IPS DF 6.9 (cell line): ENCODE results near the gene EIF3B.

Experiments used
- DNase-seq: peaks from one replicate; pipeline ENCODE4 v3.0.0-alpha.2; 2013; ENCODE audit warnings: low read depth, low spot score
- H3K27ac ChIP-seq: one replicate; pipeline ENCODE4 v1.5.1; 2013; ENCODE audit warnings: low read length, control low read depth
- H3K27me3 ChIP-seq: 2 replicates; pipeline ENCODE4 v1.6.1; 2013; ENCODE audit warnings: mild to moderate bottlenecking, low read length; ENCODE audit not compliant: control insufficient read depth, insufficient read depth
- H3K36me3 ChIP-seq: 2 replicates; pipeline ENCODE4 v1.6.1; 2013; ENCODE audit warnings: low read length; ENCODE audit not compliant: control insufficient read depth, insufficient read depth
- H3K4me1 ChIP-seq: 2 replicates; pipeline ENCODE4 v1.6.1; 2013; ENCODE audit warnings: low read length; ENCODE audit not compliant: control insufficient read depth, insufficient read depth
- H3K4me3 ChIP-seq: 2 replicates; pipeline ENCODE4 v1.5.1; 2013; ENCODE audit warnings: mild to moderate bottlenecking, low read length
- H3K9me3 ChIP-seq: 2 replicates; pipeline ENCODE4 v1.6.1; 2013; ENCODE audit warnings: low read length, inconsistent platforms; ENCODE audit not compliant: control insufficient read depth, insufficient read depth
- WGBS: extraction: QIAGEN DNeasy Blood & Tissue Kit; methylation state at CpG from one replicate; pipeline ENCODE4 v1.1.7; 2013; ENCODE audit warnings: mixed read lengths, missing lambda C conversion rate; ENCODE audit not compliant: insufficient read length, insufficient coverage; 5-methylcytosine and 5-hydroxymethylcytosine counted together

Gene EIF3B

GRCh38 chr7:2359610-2360009 is 5.0 kb downstream of the EIF3B start:
- Histone ChIP-seq H3K36me3 (peaks cover 24% of the 10 kb centered on the region), H3K4me1 (no peaks in the 10 kb centered on the region; the same call in 1 of the 2 replicates), H3K27me3 (no peaks in the 10 kb centered on the region), H3K9me3 (no peaks in the 10 kb centered on the region), H3K27ac (no peak overlapping the region), H3K4me3 (no peak overlapping the region)
- WGBS = no CpG with 5 or more reads among the region's 11 CpGs
- no peak for DNase-seq

DNA sequence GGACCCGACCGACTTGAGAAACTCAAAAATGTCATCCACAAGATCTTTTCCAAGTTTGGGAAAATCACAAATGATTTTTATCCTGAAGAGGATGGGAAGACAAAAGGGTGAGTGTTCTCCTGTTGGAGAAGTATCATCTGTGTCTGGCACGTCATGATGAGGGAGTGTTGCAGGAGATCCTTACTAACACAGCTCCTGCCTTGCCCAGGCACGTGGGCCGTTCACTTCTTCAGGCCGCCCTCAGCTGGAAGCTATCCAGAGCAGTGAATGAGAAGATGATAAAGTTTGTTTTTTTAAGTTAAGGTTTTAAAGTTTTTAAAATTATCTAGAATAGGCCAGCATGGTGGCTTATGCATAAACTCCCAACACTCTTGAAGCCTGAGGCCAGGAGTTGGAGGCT is 6.2 kb downstream of the EIF3B start:
- no peaks in the 10 kb centered on the region; the same call in 1 of the 2 replicates for H3K4me1 ChIP-seq
- no peaks in the 10 kb centered on the region for H3K9me3 ChIP-seq
- H3K27me3 ChIP-seq = no peaks in the 10 kb centered on the region
- no peak for DNase-seq
- H3K4me3 ChIP-seq = no peak overlapping the region
- no CpG with 5 or more reads among the region's 6 CpGs for WGBS
- no peak overlapping the region for H3K27ac ChIP-seq
- H3K36me3 ChIP-seq = peaks cover 29% of the 10 kb centered on the region

DNA sequence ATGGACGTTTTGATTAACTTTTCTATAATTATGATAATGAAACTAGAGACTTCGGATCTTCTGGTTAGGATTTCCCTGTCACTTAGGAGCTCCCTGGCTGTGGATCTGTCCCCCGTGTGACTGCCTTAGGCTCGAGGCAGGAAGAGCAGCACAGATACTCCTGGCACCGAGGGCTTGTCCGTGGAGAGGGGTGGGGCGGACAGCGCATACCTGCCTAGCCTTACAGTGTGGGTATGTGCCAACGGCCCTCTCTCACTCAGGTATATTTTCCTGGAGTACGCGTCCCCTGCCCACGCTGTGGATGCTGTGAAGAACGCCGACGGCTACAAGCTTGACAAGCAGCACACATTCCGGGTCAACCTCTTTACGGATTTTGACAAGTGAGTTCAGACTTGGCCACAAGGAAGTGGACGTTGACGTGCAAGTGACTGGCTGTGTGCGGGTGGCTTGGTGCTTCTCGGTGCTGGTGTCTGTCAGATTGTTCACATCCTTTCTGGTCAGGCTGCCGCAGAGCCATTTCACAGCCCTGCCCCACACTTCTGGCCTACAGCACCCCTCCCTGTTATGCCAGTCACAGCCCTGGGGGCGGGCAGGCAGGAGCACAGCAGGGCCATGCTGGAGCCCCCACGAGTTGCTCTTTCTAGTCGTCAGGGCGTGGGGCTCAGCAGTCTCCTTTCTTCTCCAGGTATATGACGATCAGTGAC is 7.9 kb downstream of the EIF3B start:
- no peaks in the 10 kb centered on the region for H3K9me3 ChIP-seq
- no peak overlapping the region for H3K4me3 ChIP-seq
- no peak for DNase-seq
- H3K4me1 ChIP-seq = no peaks in the 10 kb centered on the region
- no peak overlapping the region for H3K27ac ChIP-seq
- no peaks in the 10 kb centered on the region for H3K27me3 ChIP-seq
- H3K36me3 ChIP-seq = peaks cover 41% of the 10 kb centered on the region
- no CpG with 5 or more reads among the region's 27 CpGs for whole genome bisulfite sequencing

GRCh38 chr7:2369139-2369538 is 14.5 kb downstream of the EIF3B start:
- H3K27me3 ChIP-seq = no peaks in the 10 kb centered on the region
- peaks cover 65% of the 10 kb centered on the region for H3K36me3 ChIP-seq
- no peak overlapping the region for H3K27ac ChIP-seq
- no peak overlapping the region for H3K4me3 ChIP-seq
- no peaks in the 10 kb centered on the region for H3K9me3 ChIP-seq
- H3K4me1 ChIP-seq = no peaks in the 10 kb centered on the region
- DNase-seq = no peak
- WGBS = no CpG with 5 or more reads among the region's 10 CpGs

DNA sequence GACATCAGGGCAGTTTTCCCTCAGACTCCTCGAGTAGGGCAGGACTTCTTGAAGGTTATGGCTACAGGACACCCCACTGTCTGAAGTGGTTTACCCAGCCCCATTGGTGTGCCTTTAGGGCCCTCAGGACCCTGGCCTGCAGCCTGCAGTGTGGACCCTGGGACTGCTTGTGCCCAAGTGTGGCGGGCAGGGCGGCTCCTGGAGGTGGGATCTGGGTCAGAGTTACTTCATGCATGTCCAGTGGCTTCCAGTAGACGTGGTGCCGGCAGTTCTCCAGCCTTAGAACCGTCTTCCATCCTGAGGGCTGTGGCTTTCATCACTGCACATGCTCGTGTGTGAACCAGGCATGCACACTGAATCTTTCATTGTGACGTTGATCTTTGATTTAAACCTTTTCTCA is 16.7 kb downstream of the EIF3B start:
- no peaks in the 10 kb centered on the region for H3K4me1 ChIP-seq
- no peak for DNase-seq
- no CpG with 5 or more reads among the region's 8 CpGs for WGBS
- H3K9me3 ChIP-seq = no peaks in the 10 kb centered on the region
- peaks cover 72% of the 10 kb centered on the region for H3K36me3 ChIP-seq
- H3K4me3 ChIP-seq = no peak overlapping the region
- no peak overlapping the region for H3K27ac ChIP-seq
- H3K27me3 ChIP-seq = no peaks in the 10 kb centered on the region

DNA sequence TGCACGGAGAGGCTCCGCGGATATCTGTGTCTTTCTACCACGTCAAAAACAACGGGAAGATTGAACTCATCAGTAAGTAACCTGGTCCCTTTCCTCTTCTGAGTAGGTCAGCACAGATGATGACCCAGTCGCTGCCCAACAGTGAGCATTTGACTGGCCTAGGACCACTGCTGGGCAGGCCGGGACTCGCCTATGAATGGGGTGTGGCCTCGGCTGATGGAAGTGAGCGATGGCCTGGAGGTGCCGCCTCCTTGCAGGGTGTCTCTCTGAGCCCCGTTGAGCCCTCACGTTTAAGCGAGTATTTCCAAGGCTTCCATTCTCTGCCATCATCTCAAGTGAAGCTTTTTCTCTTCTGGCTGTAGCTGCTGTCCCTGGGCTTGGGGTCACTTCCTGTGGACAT is 18.1 kb downstream of the EIF3B start:
- Histone ChIP-seq H3K4me1 (no peaks in the 10 kb centered on the region), H3K27ac (no peak overlapping the region), H3K4me3 (no peak overlapping the region), H3K36me3 (peaks cover 69% of the 10 kb centered on the region), H3K27me3 (no peaks in the 10 kb centered on the region), H3K9me3 (no peaks in the 10 kb centered on the region)
- DNase-seq = no peak
- no CpG with 5 or more reads among the region's 14 CpGs for WGBS

GRCh38 chr7:2373124-2373556 is 18.5 kb downstream of the EIF3B start:
- no peak for DNase-seq
- no CpG with 5 or more reads among the region's 14 CpGs for WGBS
- Histone ChIP-seq H3K27me3 (no peaks in the 10 kb centered on the region), H3K4me1 (no peaks in the 10 kb centered on the region), H3K9me3 (no peaks in the 10 kb centered on the region), H3K36me3 (peaks cover 68% of the 10 kb centered on the region), H3K27ac (no peak overlapping the region), H3K4me3 (no peak overlapping the region)

- no peak overlapping the region for H3K27ac ChIP-seq
- no peaks in the 10 kb centered on the region for H3K9me3 ChIP-seq
- H3K4me1 ChIP-seq = no peaks in the 10 kb centered on the region
- H3K36me3 ChIP-seq = peaks cover 67% of the 10 kb centered on the region
- H3K27me3 ChIP-seq = no peaks in the 10 kb centered on the region
- no peak for DNase-seq
- no CpG with 5 or more reads among the region's 7 CpGs for WGBS
- H3K4me3 ChIP-seq = no peak overlapping the region
Measured at GRCh38 chr7:2373646-2374045, 19.0 kb downstream of the EIF3B start.

DNA sequence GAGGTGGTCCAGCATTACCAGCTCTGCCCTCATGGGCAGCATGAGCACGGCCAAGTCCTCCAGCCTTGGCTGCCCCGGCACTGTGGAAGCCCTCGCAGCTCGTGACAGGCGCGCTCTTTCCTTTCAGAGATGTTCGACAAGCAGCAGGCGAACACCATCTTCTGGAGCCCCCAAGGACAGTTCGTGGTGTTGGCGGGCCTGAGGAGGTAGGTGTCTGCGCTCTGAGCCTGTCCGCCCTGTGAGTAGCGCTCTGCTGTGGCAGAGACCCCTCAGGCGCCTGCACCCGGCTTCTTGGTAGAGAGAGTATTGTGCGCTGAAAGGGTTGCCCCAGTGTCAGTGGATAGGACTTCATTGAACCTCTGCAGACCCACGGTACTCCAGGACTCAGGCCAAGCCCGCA is 19.8 kb downstream of the EIF3B start:
- H3K9me3 ChIP-seq = no peaks in the 10 kb centered on the region
- no peak overlapping the region for H3K27ac ChIP-seq
- H3K36me3 ChIP-seq = peaks cover 69% of the 10 kb centered on the region
- WGBS = no CpG with 5 or more reads among the region's 18 CpGs
- H3K4me3 ChIP-seq = no peak overlapping the region
- no peak for DNase-seq
- no peaks in the 10 kb centered on the region for H3K4me1 ChIP-seq
- no peaks in the 10 kb centered on the region for H3K27me3 ChIP-seq

DNA sequence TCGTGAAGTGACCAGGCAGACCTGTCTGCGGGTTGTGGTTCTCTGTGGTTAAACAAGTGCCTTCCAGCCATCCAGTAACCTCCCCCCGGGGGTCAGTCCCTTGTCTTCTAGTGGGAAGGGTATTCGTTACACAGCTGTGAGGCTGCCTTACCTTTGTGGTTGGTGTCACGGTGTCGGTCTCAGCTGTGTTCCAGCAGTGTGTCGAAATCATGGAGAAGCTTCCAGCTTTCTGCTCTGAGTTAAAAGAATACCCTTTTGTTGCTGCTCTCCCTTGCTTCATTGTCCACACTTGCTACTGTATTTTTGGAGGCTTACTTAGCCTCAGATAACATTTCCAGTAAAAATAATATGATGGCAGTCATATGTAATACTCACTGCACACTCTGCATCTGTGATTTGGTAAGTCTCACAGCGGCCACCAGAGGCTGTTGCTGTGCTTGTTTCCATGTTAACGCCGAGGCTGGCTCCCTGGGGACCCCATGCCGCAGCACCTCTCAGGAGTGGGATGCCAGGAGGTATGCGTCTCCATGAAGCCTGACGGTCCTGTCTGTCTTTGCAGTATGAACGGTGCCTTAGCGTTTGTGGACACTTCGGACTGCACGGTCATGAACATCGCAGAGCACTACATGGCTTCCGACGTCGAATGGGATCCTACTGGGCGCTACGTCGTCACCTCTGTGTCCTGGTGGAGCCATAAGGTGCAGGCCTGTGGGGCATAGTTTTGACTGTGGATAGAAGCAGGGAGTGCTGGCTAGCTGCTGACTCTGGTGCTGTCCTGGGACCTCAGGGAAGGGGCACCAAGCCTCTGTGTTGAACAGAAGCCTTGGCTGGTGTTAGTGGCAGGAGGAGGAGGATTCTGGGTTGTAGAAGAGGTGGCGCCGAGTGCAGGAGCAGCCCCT is 20.5 kb downstream of the EIF3B start:
- WGBS = no CpG with 5 or more reads among the region's 26 CpGs
- Histone ChIP-seq H3K4me1 (no peaks in the 10 kb centered on the region), H3K27me3 (no peaks in the 10 kb centered on the region), H3K4me3 (no peak overlapping the region), H3K27ac (no peak overlapping the region), H3K36me3 (peaks cover 74% of the 10 kb centered on the region), H3K9me3 (no peaks in the 10 kb centered on the region)
- no peak for DNase-seq
